Tibial nerve (tissue), 4 donors: ENCODE measurements around the gene CLSTN3. TPM values are rescaled to one million over a fixed set of nuclear protein-coding genes. Genes with fewer than 3 reads are reported as not detected.

Source experiments
- DNase-seq, 2 donors: peaks; one replicate each; pipeline ENCODE4 v3.0.0-alpha.2; 2019; ENCODE audit warnings: low spot score in 2 of 2
- H3K27ac ChIP-seq, 4 donors: fragments of 200-600 bp; sonication (generic) in 3 of 4; one replicate each; pipeline ENCODE4 v1.5.1; 2017 to 2019; ENCODE audit warnings: mild to moderate bottlenecking in 1 of 4
- H3K27me3 ChIP-seq, 2 donors: fragments of 200-600 bp; sonication (generic) in 1 of 2; one replicate each; pipeline versions ENCODE4 v1.5.1 to v1.6.0; 2017 to 2019
- H3K36me3 ChIP-seq, 3 donors: fragments of 200-600 bp; sonication (generic); one replicate each; pipeline ENCODE4 v1.5.1; 2018 to 2019
- H3K4me1 ChIP-seq, 4 donors: fragments of 200-600 bp; sonication (generic) in 3 of 4; one replicate each; pipeline ENCODE4 v1.5.1; 2017 to 2019
- H3K4me3 ChIP-seq, 4 donors: fragments of 200-600 bp; sonication (generic) in 3 of 4; one replicate each; pipeline ENCODE4 v1.5.1; 2017 to 2019; ENCODE audit warnings: mild to moderate bottlenecking in 1 of 4, moderate library complexity in 1 of 4
- H3K9me3 ChIP-seq, 4 donors: fragments of 200-600 bp; sonication (generic) in 3 of 4; one replicate each; pipeline ENCODE4 v1.5.1; 2017 to 2019
- CTCF ChIP-seq, 5 experiments: fragments of 200-600 bp in 3 of 5; fragments of 450-650 bp in 2 of 5; sonication (generic) in 3 of 5; IDR thresholded peaks; one replicate each; pipeline ENCODE4 v1.5.1; 2016 to 2019; ENCODE audit warnings: antibody characterized with exemption in 5 of 5, mild to moderate bottlenecking in 3 of 5, moderate library complexity in 2 of 5
- EP300 ChIP-seq, 2 donors: sonication (generic); formaldehyde crosslinking; IDR thresholded peaks; one replicate each; pipeline ENCODE4 v1.6.1; 2017; ENCODE audit warnings: antibody characterized with exemption in 2 of 2, mild to moderate bottlenecking in 1 of 2
- POLR2A ChIP-seq, 2 donors: fragments of 450-650 bp; IDR thresholded peaks; one replicate each; pipeline ENCODE4 v1.6.1; 2017; ENCODE audit warnings: antibody characterized with exemption in 2 of 2, mild to moderate bottlenecking in 2 of 2, moderate library complexity in 2 of 2
- WGBS, 2 donors: methylation state at CpG; one replicate each; pipeline ENCODE4 v1.1.5; 2018; 5-methylcytosine and 5-hydroxymethylcytosine counted together
- total RNA-seq, 4 donors: library from RNA; depleted of rRNA; stranded (reverse); fragments of >200 nt; gene quantifications; one replicate each; pipeline ENCODE4 v1.1.0, GENCODE V29; 2016

CLSTN3 gene
- total RNA-seq, 4 donors from 2014 or later, result 40.0 to 112 (median 79.6) TPM

DNA sequence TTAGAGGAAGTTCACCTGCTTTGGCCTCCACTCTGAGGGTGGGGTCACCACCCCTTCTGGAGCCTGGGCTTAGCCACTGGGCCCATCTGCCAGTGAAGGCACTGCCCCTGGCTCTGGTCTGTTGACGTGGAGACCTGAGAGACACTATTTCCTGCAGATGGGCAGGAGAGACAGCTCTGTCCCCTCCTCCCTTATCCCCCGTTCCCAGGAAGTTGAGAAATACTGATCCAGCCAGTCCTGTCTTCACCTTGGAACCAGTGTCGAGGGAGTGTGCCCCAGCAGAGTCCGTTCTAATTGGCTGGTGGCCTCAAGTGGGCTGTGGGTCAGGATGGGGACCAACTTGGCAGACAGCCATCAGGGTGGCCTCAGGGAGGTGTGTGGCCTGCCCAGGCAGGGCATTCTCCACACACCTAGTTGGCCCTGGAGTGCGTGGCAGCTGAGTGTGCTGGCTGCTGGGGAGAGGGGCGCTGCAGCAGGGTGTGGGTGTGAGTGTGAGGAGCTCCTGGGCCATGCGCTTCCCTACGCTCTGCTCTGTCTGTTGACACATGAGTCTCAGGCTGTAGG is 25.4 kb downstream of the CLSTN3 start:
- Histone ChIP-seq H3K36me3 (peaks cover 0 to 74% (median 4%) of the 10 kb centered on the region in 3 donors), H3K27ac (no peak overlapping the region), H3K4me3 (no peak overlapping the region), H3K4me1 (peaks cover 0 to 8% (median 0%) of the 10 kb centered on the region in 4 donors), H3K9me3 (no peaks in the 10 kb centered on the region), H3K27me3 (no peaks in the 10 kb centered on the region)
- WGBS, 2 donors, result 76 to 83% methylated on average over 7 to 8 of the region's 8 CpGs
- no peak for DNase-seq
- no peak for TF ChIP-seq POLR2A (IDR thresholded peaks at IDR 0.05)
- no peak for TF ChIP-seq EP300 (IDR thresholded peaks at IDR 0.05)
- no peak for TF ChIP-seq CTCF (IDR thresholded peaks at IDR 0.05)

GRCh38 chr12:7156259-7157197 is 26.4 kb downstream of the CLSTN3 start:
- no peak overlapping the region for H3K4me3 ChIP-seq
- whole genome bisulfite sequencing, 2 donors, result 85 to 89% methylated on average over 20 to 23 of the region's 24 CpGs
- peaks cover 0 to 64% (median 0%) of the 10 kb centered on the region in 3 donors for H3K36me3 ChIP-seq
- H3K27me3 ChIP-seq, result no peaks in the 10 kb centered on the region
- DNase-seq, result no peak
- TF ChIP-seq POLR2A (IDR thresholded peaks at IDR 0.05) (no peak), EP300 (IDR thresholded peaks at IDR 0.05) (no peak), CTCF (IDR thresholded peaks at IDR 0.05) (no peak)
- no peak overlapping the region for H3K27ac ChIP-seq
- peaks cover 0 to 8% (median 0%) of the 10 kb centered on the region in 4 donors for H3K4me1 ChIP-seq
- H3K9me3 ChIP-seq, result no peaks in the 10 kb centered on the region

GRCh38 chr12:7157391-7157790 is 27.2 kb downstream of the CLSTN3 start:
- H3K27ac ChIP-seq, result no peak overlapping the region
- no peak for TF ChIP-seq EP300 (IDR thresholded peaks at IDR 0.05)
- TF ChIP-seq POLR2A (IDR thresholded peaks at IDR 0.05), result no peak
- no peak for TF ChIP-seq CTCF (IDR thresholded peaks at IDR 0.05)
- peaks cover 0 to 8% (median 0%) of the 10 kb centered on the region in 4 donors for H3K4me1 ChIP-seq
- 90% methylated on average over 17 of the region's 17 CpGs for WGBS, 2 donors
- peaks cover 0 to under 1% of the 10 kb centered on the region in 2 donors for H3K27me3 ChIP-seq
- DNase-seq, result no peak
- H3K4me3 ChIP-seq, result no peak overlapping the region
- peaks cover 0 to 57% (median 0%) of the 10 kb centered on the region in 3 donors for H3K36me3 ChIP-seq
- no peaks in the 10 kb centered on the region for H3K9me3 ChIP-seq

GRCh38 chr12:7158781-7159609 is 28.8 kb downstream of the CLSTN3 start:
- peaks cover 0 to 15% of the 10 kb centered on the region in 2 donors for H3K27me3 ChIP-seq
- 70 to 85% methylated on average over 8 to 10 of the region's 10 CpGs for WGBS, 2 donors
- no peak for DNase-seq
- H3K36me3 ChIP-seq, result peaks cover 0 to 43% (median 0%) of the 10 kb centered on the region in 3 donors
- H3K27ac ChIP-seq, result no peak overlapping the region
- H3K4me1 ChIP-seq, result peaks cover 0 to 12% (median 0%) of the 10 kb centered on the region in 4 donors
- no peak overlapping the region for H3K4me3 ChIP-seq
- no peaks in the 10 kb centered on the region for H3K9me3 ChIP-seq
- no peak for TF ChIP-seq POLR2A (IDR thresholded peaks at IDR 0.05)
- no peak for TF ChIP-seq CTCF (IDR thresholded peaks at IDR 0.05)
- no peak for TF ChIP-seq EP300 (IDR thresholded peaks at IDR 0.05)
